HK-2 (cell line): ENCODE results near the gene SLC2A1.
"Not testable (repeated sequence)": the region's sequence is repeated elsewhere in the genome, so short reads cannot be mapped to it uniquely, and the experiment has no call there.

ENCODE experiments used
- DNase-seq: peaks from one replicate; pipeline ENCODE4 v3.0.0-alpha.2; 2018; ENCODE audit not compliant: unreplicated experiment

The SLC2A1 gene

DNA sequence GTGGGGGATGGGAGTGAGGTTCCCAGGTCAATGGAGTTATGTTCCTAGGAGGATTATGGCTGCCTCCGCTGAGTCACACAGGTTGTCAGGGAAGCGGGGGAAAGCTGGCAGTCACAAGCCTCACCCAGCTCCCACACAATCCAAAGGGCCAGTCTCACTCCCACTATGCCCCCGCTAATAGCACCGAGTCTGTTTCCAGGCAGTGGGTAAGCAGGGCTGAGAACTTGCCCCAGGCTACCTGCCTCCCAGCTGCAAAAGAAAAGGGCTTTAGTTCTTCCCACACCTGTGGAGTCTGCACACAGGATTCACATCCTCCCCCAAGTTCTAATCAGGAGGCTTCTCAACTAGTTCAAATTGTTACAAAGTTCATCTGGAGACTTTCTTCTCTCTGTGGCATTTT is 58.7 kb downstream of the SLC2A1 start:
- DNase-seq, result not testable (repeated sequence)

DNA sequence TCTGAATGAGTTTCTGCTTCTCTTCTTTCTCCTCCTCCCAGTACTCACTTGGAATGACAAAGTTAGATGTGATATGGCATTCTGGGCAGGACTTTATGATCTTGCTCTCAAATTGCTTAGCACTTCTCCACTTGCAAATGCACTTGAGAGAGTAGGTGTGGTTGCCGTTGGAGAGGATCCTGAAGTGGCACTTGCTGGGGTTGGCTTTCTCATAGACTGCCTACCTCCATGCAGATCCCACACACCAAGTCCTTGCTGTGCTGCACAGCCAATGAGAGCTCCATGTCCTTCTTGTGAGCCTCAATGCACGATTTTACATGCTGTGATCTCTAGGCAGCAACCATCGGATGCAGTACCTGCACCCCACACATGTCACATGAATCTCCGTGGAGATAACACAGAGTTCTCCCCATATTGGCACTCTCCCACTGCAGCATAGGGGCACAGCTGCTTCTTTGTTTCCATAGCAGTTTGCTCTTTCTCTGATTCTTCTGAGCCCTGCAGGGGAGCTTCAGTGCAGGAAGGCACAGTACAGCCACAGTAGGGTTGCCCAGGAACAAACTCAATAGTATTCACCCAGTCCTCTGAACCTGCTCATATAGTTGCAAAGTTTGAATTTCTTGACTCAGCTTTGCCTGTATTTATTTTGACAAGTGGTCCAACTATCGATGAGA is 67.1 kb downstream of the SLC2A1 start:
- DNase-seq, result no peak

DNA sequence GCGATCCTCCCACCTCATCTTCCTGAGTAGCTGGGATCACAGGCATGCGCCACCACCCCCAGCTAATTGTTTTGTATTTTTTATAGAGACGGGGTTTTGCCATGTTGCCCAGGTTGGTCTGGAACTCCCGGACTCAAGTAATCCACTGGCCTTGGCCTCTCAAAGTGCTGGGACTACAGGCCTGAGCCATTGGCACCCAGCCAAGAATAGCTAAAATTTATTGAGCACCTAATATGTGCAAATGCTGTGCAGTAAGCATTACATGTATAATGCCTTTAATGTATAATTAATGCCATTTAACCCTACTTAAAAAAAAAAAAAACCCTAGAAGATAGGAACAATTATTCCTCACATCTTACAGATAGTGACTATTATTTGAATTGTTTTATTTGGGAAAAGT is 69.4 kb downstream of the SLC2A1 start:
- DNase-seq, result no peak

DNA sequence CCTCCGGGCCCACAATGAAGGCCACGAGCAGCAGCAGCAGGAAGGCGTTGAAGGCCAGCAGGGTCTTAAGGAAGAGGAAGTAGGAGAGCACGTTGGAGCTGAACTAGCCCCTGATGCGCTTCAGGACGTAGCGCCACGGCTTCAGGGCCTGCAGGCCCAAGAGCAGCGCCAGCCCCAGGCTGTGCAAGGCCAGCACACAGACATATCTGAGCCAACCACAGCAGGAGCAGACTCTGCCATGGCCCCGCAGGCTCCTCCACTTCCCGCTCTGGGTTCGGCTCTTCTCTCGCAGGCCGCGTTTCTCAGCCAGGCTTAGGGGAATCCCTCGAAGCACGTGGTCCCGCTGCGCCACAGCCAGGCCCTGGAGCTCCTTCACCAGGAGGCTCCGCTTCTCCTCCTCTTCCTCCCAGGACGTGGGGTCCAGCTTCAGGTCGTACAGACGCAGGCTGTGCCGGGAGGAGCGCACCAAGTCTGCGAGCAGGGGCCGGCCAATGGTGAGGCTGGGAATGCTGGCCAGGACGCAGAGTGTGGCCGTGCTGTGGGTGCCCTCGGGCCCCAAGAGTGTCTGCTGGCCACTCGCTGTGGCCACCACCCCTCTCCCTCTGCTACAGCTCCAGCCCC is 70.5 kb downstream of the SLC2A1 start:
- DNase-seq, result no peak

DNA sequence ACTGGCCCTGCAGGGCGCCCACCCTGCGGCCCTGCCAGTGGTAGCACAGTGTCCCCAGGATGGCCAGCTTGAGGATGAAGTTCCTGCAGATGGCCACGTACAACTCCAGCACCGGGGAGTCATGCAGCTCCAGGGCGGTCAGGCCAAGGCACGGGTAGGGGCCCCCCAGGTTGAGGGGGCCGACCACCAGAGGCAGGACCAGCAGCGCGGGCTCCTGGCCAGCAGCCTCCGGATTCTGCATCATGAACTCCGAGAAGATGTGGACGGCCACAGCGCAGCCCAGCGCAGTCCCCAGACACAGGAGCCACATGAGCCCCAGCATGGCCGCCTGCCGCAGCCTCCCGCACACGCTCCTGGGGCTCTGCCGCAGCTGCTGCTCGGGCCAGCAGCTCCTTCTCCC is 71.3 kb downstream of the SLC2A1 start:
- DNase-seq, result no peak

DNA sequence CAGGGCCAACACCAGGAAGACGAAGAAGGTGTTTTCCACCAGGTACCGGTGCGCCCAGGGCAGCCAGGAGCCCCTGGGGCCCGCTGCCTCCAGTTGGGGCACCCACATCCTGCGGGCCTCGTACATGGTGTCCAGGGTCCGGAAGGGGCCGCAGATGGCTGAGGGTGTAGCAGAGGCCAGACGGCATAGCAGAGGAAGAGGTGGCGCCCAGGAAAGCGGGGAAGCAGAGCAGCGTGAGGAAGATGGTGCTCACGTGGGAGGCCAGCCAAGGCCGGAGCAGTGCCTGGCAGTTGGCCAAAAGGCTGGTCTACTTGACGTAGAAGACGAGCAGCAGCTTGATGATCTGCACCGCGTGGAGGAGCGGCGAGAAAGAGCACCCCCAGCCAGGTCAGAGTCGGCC is 71.9 kb downstream of the SLC2A1 start:
- no peak for DNase-seq

DNA sequence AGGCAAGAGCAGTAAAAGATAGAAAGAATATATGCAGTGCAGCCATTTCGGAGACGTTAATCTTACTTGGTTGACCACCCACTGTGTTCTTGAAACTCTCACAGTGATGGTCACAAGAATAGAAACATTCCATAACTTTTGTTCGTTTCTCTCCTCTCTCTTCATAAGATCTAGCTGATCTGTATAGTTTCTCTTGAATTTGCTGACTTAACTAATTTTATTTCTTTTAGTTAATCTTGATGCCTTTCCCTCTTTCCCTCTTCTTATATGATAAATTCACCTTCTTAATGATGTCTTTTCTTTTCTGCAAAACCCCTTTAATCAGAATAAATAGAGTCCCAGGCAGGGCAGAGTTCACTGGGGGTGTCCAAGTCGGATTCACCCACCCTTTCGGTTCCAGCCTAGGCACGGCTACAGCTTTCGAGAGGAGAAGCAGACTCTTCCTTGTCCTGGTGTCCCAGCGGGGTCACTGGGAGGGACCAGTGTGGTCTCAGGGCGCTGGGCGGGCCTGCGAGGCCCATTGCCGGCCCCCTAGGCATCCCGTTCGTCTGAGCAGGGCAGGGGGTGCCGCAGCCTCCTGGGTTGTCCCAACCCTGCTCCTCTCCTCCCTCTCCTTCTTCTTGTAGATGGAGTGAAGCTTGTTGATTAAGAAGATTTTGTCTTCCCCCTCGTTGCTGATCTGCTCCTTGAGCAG is 72.5 kb downstream of the SLC2A1 start:
- DNase-seq, result no peak

DNA sequence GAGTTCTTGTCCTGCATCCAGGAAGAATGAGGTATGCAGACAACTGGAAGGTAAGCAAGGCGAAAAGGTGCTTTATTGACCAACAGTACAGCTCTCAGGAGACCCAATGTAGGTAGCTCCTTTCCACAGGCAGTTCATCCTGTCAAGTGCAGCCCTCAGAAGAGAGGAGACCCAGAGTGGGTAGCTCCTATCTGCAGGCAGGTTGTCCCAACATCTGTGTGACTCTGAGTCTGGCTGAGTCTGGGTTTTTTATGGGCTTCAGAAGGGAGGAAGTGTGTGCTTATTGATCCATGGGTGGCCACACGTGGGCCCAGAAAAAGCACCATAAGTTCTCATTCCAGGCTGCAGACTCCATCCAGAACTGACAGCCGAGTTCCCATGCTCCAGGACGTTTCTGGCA is 78.3 kb downstream of the SLC2A1 start:
- no peak for DNase-seq

- no peak for DNase-seq
Observed at GRCh38 chr1:42877380-42877779, 81.3 kb downstream of the SLC2A1 start.

- no peak for DNase-seq
Observed at GRCh38 chr1:42876009-42876408, 82.7 kb downstream of the SLC2A1 start.
